ENCODE data around the gene MAP3K7CL.

DNA sequence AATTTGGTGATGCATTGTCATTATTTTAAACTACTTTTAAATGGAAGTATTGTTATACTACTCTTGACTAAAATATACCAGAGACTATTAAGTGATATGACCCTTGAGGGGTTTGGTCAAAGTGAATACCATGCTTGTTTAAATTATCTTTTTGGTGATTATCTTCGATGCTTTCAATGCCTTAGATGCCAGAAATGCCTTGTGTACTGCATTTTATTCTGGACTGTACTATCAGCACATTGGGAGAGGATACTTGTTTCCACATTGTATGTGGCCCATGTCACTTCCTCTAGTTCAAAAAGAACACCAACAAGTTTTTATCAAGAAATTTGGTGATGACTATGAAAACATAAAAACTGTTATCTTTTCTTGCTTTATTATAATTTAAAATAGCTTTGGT is 16.3 kb downstream of the MAP3K7CL start:
- TF ChIP-seq, protein P1, sequence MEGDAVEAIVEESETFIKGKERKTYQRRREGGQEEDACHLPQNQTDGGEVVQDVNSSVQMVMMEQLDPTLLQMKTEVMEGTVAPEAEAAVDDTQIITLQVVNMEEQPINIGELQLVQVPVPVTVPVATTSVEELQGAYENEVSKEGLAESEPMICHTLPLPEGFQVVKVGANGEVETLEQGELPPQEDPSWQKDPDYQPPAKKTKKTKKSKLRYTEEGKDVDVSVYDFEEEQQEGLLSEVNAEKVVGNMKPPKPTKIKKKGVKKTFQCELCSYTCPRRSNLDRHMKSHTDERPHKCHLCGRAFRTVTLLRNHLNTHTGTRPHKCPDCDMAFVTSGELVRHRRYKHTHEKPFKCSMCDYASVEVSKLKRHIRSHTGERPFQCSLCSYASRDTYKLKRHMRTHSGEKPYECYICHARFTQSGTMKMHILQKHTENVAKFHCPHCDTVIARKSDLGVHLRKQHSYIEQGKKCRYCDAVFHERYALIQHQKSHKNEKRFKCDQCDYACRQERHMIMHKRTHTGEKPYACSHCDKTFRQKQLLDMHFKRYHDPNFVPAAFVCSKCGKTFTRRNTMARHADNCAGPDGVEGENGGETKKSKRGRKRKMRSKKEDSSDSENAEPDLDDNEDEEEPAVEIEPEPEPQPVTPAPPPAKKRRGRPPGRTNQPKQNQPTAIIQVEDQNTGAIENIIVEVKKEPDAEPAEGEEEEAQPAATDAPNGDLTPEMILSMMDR (IDR thresholded peaks at IDR 0.05; ENCODE audit: insufficient read depth, low read length), result no peak
- no peak for TF ChIP-seq SPI1 (IDR thresholded peaks at IDR 0.05; ENCODE audit: borderline replicate concordance, low read depth)
